ENCODE measurements around the gene NFKB2.

NFKB2 gene

GRCh38 chr10:102424916-102425315, 29.4 kb downstream of the NFKB2 start:
- DNase-seq: no peak

GRCh38 chr10:102425444-102425843, 29.9 kb downstream of the NFKB2 start:
- DNase-seq: no peak

GRCh38 chr10:102426803-102427287, 31.3 kb downstream of the NFKB2 start:
- no peak for DNase-seq

GRCh38 chr10:102429468-102429867, 34.0 kb downstream of the NFKB2 start:
- DNase-seq: no peak

GRCh38 chr10:102431452-102432124, 36.1 kb downstream of the NFKB2 start:
- peak; percentile 6 for DNase-seq

GRCh38 chr10:102432162-102432950, 36.9 kb downstream of the NFKB2 start, which contains the start of gene CUEDC2:
Gene CUEDC2, minus strand, starts transcription at chr10:102432574. Its CDS starts 7,386 bp downstream, at chr10:102425188.
- DNase-seq: peak; percentile 70

GRCh38 chr10:102433619-102434046, 38.1 kb downstream of the NFKB2 start:
- DNase-seq: no peak

- DNase-seq: no peak
These were observed 39.1 kb downstream of the NFKB2 start for GRCh38 chr10:102434394-102435132.

- DNase-seq: no peak
These were observed 39.6 kb downstream of the NFKB2 start for GRCh38 chr10:102435133-102435497.

- DNase-seq: no peak
These were observed 40.2 kb downstream of the NFKB2 start for GRCh38 chr10:102435529-102436233.

GRCh38 chr10:102436312-102436711, 40.8 kb downstream of the NFKB2 start:
- no peak for DNase-seq

- DNase-seq: no peak
These were observed 42.0 kb downstream of the NFKB2 start for GRCh38 chr10:102437515-102437914.

GRCh38 chr10:102438374-102438773, 42.9 kb downstream of the NFKB2 start:
- no peak for DNase-seq

GRCh38 chr10:102444851-102445250, 49.3 kb downstream of the NFKB2 start:
- DNase-seq: no peak

GRCh38 chr10:102449321-102450123, 54.0 kb downstream of the NFKB2 start:
- peak; percentile 59 for DNase-seq

- DNase-seq: no peak
These were observed 54.5 kb downstream of the NFKB2 start for GRCh38 chr10:102450124-102450373.

GRCh38 chr10:102450374-102451104, 55.0 kb downstream of the NFKB2 start:
- peak; percentile 67 for DNase-seq

- DNase-seq: no peak
These were observed 55.8 kb downstream of the NFKB2 start, which contains the start of gene C10orf95 for GRCh38 chr10:102451105-102451969. Gene C10orf95, minus strand, starts transcription at chr10:102451543. Its CDS starts 450 bp downstream, at chr10:102451093.

Data from NCI-H1105 treated with DMSO at 0.1 percent for 48 hours (cell line).